RWPE2 (cell line): ENCODE data around the gene WDR48.

Source experiments
- ATAC-seq: fragments of 200-7000 bp; cut with Tn5 transposase; 3 replicates; pipeline ENCODE4 v1.9.1; 2021; ENCODE audit warnings: low read depth
- DNase-seq: peaks from one replicate; pipeline ENCODE4 v3.0.0-alpha.2; 2020; ENCODE audit warnings: low spot score
- H3K27ac ChIP-seq: fragments of 450-650 bp; 2 replicates; pipeline ENCODE4 v1.5.1; 2017; ENCODE audit warnings: mild to moderate bottlenecking; ENCODE audit not compliant: poor library complexity, severe bottlenecking
- H3K27me3 ChIP-seq: fragments of 250-450 bp; sonication (Bioruptor Pico); 2 replicates; pipeline ENCODE4 v1.5.1; 2021; ENCODE audit warnings: mild to moderate bottlenecking, moderate library complexity; ENCODE audit not compliant: insufficient read depth, poor library complexity, severe bottlenecking
- H3K36me3 ChIP-seq: fragments of 250-450 bp; sonication (Bioruptor Pico); 2 replicates; pipeline ENCODE4 v1.5.1; 2020; ENCODE audit warnings: low read depth, mild to moderate bottlenecking, moderate library complexity
- H3K4me1 ChIP-seq: fragments of 250-450 bp; sonication (Bioruptor Pico); 2 replicates; pipeline ENCODE4 v1.5.1; 2021; ENCODE audit warnings: mild to moderate bottlenecking, moderate library complexity; ENCODE audit not compliant: insufficient read depth, poor library complexity, severe bottlenecking
- H3K4me3 ChIP-seq: fragments of 250-450 bp; sonication (Bioruptor Pico); 2 replicates; pipeline ENCODE4 v1.5.1; 2021; ENCODE audit warnings: mild to moderate bottlenecking, moderate library complexity; ENCODE audit not compliant: severe bottlenecking
- H3K9me3 ChIP-seq: fragments of 250-450 bp; sonication (Bioruptor Pico); 2 replicates; pipeline ENCODE4 v1.5.1; 2021; ENCODE audit warnings: mild to moderate bottlenecking, moderate library complexity; ENCODE audit not compliant: severe bottlenecking
- TF ChIP-seq, protein P1 (sequence below): fragments of 450-650 bp; IDR thresholded peaks from one replicate; pipeline ENCODE4 v1.5.1; 2017; ENCODE audit warnings: mild to moderate bottlenecking, moderate library complexity; ENCODE audit not compliant: poor library complexity, severe bottlenecking

Gene WDR48

GRCh38 chr3:39127908-39128304 is 76.1 kb downstream of the WDR48 start:
- H3K4me3 ChIP-seq: no peak overlapping the region
- no peaks in the 10 kb centered on the region for H3K9me3 ChIP-seq
- ATAC-seq (no peak), DNase-seq (no peak)
- TF ChIP-seq, protein P1, sequence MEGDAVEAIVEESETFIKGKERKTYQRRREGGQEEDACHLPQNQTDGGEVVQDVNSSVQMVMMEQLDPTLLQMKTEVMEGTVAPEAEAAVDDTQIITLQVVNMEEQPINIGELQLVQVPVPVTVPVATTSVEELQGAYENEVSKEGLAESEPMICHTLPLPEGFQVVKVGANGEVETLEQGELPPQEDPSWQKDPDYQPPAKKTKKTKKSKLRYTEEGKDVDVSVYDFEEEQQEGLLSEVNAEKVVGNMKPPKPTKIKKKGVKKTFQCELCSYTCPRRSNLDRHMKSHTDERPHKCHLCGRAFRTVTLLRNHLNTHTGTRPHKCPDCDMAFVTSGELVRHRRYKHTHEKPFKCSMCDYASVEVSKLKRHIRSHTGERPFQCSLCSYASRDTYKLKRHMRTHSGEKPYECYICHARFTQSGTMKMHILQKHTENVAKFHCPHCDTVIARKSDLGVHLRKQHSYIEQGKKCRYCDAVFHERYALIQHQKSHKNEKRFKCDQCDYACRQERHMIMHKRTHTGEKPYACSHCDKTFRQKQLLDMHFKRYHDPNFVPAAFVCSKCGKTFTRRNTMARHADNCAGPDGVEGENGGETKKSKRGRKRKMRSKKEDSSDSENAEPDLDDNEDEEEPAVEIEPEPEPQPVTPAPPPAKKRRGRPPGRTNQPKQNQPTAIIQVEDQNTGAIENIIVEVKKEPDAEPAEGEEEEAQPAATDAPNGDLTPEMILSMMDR: no peak
- no peak overlapping the region for H3K27ac ChIP-seq
- no peaks in the 10 kb centered on the region for H3K27me3 ChIP-seq
- H3K4me1 ChIP-seq: peaks cover 15% of the 10 kb centered on the region
- H3K36me3 ChIP-seq: no peaks in the 10 kb centered on the region

GRCh38 chr3:39128951-39129350 is 77.1 kb downstream of the WDR48 start:
- H3K27me3 ChIP-seq: no peaks in the 10 kb centered on the region
- ATAC-seq: no peak

DNA sequence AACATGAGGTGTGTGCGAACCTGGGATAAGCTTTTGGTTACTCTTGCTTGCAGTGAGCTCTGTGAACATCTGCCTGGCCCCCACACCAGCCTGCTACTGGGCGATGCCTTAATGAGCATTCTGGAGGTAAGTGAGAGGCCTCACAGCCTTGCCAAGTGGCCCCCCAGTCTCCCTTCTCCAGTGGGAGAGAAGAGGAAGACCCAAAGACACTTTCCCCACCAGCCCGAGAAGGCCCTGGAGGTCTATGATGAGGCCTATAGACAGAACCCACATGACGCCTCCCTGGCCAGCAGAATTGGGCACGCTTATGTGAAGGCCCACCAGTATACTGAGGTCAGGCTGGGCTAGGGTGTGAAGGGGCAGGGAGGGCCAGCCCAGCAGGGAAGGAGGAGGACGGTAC is 78.2 kb downstream of the WDR48 start:
- H3K27ac ChIP-seq: no peak overlapping the region
- peaks cover 15% of the 10 kb centered on the region for H3K4me1 ChIP-seq
- DNase-seq (no peak), ATAC-seq (no peak)
- TF ChIP-seq, protein P1: no peak
- H3K4me3 ChIP-seq: no peak overlapping the region
- H3K9me3 ChIP-seq: no peaks in the 10 kb centered on the region
- no peaks in the 10 kb centered on the region for H3K36me3 ChIP-seq
- no peaks in the 10 kb centered on the region for H3K27me3 ChIP-seq

More at GRCh38 chr3:39128951-39129350, 77.1 kb downstream of the WDR48 start:
- Histone ChIP-seq H3K36me3 (no peaks in the 10 kb centered on the region), H3K9me3 (no peaks in the 10 kb centered on the region), H3K27ac (no peak overlapping the region), H3K4me3 (no peak overlapping the region), H3K4me1 (peaks cover 15% of the 10 kb centered on the region)
- TF ChIP-seq, protein P1: no peak
- no peak for DNase-seq

DNA sequence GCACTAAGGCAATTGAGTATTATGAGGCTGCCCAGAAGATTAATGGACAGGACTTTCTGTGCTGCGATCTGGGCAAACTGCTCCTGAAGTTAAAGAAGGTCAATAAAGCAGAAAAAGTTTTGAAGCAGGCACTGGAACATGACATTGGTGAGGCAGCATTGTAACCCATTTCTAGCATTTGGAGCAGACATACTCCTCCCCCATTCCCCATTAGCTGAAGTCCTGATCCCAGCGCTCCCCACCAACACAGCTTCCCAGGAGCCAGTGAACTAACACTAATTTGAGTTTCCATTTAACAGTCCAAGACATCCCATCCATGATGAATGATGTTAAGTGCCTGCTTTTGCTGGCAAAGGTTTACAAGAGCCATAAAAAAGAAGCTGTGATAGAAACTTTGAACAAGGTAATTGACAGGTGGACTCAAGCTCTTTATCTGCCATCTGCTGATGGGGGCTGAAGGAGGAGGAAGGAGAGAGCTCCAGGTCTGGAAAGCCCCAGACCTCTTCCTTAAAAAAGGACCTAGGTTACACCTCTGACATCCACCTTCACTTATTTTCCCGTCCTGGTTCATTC is 79.0 kb downstream of the WDR48 start:
- H3K4me1 ChIP-seq: peaks cover 10% of the 10 kb centered on the region
- no peaks in the 10 kb centered on the region for H3K9me3 ChIP-seq
- DNase-seq (no peak), ATAC-seq (no peak)
- H3K36me3 ChIP-seq: no peaks in the 10 kb centered on the region
- no peak overlapping the region for H3K4me3 ChIP-seq
- H3K27ac ChIP-seq: no peak overlapping the region
- TF ChIP-seq, protein P1: no peak
- no peaks in the 10 kb centered on the region for H3K27me3 ChIP-seq
